HG02759 (cell line): ENCODE measurements around the gene C1QTNF4.
"Not testable (repeated sequence)": the region's sequence is repeated elsewhere in the genome, so short reads cannot be mapped to it uniquely, and the experiment has no call there.

ENCODE experiments used
- ATAC-seq: cut with Tn5 transposase; IDR thresholded peaks from one replicate; pipeline ENCODE4 v1.9.1; 2021; ENCODE audit warnings: mild to moderate bottlenecking, moderate library complexity; ENCODE audit not compliant: unreplicated experiment

The C1QTNF4 gene

DNA sequence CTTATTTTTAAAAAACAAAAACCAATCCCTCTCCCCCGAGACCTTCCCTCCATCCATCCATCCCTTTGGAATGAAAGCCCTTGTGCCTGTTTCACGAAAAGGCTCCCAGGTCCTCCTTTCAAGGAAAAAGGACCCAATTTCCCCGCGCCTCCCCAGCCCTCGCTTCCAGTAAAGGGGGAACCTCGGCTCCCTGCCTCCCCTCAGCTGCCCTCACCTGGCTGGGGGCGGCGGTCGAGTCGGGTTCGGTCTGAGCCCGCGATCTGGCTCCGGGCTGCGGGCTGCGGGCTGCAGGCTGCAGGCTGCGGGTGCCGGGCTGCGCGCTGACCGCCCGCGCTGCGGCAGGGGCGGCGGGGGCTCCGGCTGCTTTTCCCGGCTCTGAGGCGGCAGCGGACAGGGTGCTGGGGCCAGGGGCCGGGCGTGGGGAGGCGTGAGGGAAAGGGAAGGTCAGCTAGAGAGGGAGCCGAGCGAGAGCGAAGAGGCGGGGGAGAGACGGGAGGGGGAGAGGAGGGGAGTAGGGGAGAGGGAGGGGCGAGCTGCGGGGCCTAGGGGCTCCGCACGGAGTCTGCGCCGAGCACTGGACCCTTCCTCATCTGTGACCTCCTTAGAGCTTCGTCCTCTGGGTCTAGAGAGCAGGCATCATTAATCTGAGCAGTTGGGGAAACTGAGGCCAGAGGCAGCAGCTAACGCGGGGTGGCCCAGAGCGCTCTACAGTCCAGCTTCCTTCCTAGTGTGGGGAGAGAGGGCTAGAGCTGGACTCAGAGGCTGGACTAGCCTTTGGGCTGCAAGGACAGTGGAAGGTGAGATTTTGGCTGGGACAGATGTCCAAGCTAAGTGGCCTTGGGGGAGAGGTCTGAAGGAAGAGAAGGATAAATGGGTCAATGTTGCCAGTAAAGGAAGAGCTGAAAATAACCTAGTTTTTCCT, at the start of gene C1QTNF4:
Gene C1QTNF4, minus strand, starts transcription at position 478 of the 922 bp plus-strand sequence. CDS start 3,601 bp downstream, outside the sequence.
- ATAC-seq: no peak

DNA sequence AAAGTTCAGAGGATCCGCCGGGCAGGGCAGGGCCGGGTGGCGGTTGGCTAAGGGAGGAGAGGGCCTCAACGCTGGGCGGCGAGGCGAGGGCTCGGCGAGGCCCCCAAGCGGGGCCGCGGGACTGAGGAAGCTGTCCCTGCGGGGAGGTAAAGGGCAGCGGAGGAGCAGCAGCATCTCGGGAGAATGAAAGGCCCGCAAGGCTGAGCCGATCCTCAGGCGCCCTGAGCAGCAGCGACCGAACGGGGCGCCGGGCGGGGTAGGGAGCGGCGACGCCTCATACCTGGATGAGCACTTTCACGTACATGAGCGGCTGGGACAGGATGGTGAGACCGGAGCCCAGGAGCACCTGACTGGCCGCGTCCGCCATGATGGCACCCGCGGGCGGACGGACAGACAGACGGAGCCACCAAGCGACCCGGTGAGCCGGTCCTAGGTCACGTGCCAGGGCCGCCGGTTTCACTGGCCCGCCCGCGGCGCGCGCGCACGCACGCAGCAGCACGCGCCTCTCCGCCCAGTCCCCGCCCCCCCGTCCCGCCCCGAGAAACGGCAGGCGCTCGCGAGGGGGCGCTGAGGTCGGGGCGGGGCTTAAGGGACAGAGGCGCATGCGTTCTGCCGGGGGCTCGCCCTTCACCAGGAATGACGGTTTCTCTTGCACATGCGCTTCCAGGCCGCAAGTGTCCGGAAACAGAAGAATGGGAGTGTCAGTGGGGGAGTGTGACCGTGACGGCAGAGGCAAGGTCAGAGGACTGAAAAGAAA, 48.1 kb upstream of the C1QTNF4 start, which contains the start of gene MTCH2:
Gene MTCH2, minus strand, starts transcription at position 461 of the 757 bp plus-strand sequence. Its CDS starts 94 bp downstream, at position 367.
- ATAC-seq: peak; percentile 93

DNA sequence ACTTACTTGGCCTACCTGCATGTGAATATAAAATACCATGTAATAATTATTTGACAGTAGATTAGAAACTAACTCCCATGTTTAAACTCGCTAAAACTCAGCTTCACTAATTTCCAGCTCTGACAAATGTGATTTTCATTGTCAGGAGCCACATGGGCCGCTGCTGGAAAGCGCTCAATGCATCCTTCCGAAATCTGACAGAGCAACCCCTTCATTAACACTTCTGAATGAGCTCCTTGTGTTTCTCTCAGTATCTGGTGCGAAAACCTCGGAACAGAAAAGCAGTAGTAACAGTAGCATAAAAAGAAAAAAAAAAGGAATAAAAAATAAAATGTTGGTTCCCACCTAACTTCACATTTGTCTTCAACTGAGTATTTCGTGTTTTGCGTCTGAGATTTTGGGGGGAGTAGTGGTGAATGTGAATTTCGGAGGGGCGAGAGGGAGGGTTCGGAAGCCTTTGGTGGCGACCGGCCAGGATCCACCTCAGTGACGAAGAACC, 47.4 kb upstream of the C1QTNF4 start:
- no peak for ATAC-seq

DNA sequence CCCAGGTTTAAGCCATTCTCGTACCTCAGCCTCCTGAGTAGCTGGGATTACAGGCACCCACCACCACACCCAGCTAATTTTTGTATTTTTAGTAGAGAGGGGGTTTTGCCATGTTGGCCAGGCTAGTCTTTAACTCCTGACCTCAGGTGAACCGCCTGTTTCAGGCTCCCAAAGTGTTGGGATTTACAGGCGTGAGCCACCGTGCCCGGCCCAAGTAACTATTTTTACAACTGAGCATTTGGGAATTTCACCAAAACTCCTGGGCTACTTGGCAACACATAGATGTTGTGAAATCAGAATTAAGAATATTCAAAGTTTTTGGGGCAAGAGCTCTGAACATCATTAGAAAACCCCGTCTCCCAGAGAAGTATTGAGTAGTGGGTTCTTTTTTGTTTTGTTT, 46.3 kb upstream of the C1QTNF4 start:
- ATAC-seq: not testable (repeated sequence)

DNA sequence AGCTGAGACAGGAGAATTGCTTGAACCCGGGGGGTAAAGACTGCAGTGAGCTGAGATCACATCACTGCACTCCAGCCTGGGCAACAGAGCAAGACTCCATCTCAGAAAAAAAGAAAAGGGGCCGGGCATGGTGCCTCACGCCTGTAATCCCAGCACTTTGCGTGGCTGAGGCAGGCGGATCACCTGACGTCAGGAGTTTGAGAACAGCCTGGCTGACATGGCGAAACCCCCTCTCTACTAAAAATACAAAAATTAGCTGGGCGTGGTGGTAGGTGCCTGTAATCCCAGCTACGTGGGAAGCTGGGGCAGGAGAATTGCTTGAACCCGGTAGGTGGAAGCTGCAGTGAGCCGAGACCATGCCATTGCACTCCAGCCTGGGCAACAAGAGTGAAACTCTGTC, 42.1 kb upstream of the C1QTNF4 start:
- ATAC-seq: not testable (repeated sequence)

DNA sequence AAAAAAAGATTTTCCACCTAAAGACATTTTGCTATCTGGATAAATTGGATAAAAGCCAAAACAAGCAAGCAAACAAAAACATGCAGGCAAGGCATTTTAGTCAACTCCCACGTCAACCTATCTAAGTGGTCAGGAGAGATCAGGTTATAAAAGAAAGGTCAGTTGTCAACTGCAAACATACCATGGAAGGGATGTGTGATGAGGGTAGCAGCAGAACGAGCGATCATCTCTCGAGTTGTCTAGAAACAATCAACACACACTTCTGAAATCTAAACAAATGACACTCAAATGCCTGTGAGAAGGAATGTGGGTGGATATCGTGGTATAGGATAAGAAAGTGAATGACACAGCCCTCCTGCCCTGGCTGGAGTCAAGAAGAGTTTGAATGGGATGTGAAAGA, 37.3 kb upstream of the C1QTNF4 start:
- no peak for ATAC-seq

DNA sequence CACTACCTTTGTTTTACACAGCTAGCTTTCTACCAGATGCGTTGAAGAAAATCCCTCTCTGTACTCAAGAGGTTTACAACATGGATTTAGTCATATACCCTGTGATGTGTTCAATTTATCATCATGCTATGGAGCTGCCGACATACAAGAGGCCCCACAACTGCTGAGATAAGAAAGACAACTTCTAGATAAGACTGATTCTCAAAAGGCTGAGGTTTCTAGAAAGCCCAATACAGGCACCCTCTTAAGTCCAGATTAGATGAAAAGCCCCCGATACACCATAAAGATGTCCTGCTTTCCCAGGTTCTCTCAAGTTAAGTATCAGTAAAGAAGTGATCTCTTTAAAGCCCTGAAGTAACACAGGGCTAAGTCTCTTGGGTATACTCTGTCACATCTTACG, 33.8 kb upstream of the C1QTNF4 start:
- ATAC-seq: no peak

DNA sequence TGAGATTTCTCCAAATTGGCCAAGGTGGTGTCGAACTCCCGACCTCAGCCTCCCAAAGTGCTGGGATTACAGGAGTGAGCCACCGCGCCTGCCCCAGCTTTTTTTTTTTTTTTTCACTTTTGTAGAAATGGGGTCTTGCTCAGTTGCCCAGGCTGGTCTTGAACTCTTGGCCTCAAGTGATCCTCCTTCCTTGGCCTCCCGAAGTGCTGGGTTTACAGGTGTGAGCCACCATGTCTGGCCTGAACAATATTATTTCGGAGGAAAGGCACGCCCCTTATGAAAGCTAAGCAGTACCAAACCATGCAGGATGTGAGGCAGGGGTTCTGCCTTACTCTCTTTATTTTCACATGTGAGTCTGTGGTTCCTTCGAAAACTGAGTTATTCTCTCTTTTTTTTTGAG, 32.0 kb upstream of the C1QTNF4 start:
- no peak for ATAC-seq

DNA sequence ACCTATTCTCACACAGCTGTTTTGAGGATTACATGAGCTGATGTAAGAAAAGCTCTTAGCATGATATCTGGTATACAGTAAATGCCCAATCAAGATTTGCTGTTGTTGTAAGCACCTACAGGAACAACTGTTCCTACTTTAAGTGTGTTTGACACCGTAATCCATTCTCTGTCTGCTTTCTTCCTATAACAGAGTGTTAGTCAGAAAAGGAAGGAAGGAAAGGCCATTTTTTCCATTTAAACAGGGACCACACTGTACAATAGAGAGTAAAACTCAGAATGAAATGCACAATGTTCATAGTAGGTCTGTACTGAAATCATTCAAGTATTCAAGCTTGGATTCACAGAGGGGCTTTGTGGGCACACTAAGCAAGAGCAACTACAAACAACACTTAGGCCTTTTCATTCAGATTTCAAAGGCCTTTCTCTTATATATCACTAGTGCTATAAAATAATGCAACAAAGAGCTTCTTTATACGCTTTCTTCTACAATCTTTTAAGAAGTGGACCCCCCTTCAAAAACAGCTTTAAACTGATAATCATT, 26.7 kb upstream of the C1QTNF4 start:
- ATAC-seq: no peak

DNA sequence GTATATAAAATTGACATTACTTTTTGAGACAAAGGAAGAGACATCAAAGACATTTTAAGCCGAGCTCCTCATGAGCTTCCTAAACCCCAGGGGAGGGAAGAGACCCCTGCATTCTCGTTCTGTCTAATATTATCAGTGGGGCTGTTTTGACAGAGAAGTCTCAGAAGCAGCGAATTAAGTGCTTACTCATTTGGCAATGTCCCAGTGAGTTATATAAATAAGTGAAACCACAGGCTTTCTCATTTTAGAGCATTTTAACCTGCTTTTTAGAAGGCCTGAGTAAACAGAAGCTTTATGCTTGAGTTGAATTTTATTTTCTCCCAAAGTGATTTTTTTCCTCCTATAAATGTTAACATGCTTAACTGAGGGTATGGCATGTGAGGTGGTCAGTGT, 23.2 kb upstream of the C1QTNF4 start:
- ATAC-seq: no peak

DNA sequence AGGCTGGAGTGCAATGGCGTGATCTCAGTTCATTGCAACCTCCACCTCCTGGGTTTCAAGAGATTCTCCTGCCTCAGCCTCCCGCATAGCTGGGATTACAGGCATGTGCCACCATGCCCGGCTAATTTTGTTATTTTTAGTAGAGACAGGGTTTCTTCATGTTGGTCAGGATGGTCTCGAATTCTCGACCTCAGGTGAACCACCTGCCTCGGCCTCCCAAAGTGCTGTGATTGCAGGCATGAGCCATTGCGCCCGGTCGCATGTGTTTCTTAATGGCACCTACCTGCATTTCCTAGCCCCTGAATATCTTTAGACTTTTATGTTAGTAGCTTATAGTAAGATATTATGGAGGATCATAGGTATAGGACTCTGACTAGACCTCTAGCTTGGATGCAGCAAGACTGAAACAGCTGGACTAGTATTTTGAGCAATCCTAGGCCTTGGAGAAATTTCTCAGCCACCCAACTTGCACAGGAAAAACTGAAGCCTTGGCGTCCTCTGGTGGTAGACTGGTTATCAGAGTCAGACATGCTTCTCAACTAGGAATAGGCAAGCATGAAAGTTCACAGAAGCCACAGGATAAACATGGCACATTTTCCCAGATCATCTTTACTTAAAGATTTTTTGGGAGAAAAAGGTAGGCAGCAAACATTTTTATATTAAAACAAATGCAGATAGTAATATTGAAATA, 22.7 kb upstream of the C1QTNF4 start:
- ATAC-seq: no peak

DNA sequence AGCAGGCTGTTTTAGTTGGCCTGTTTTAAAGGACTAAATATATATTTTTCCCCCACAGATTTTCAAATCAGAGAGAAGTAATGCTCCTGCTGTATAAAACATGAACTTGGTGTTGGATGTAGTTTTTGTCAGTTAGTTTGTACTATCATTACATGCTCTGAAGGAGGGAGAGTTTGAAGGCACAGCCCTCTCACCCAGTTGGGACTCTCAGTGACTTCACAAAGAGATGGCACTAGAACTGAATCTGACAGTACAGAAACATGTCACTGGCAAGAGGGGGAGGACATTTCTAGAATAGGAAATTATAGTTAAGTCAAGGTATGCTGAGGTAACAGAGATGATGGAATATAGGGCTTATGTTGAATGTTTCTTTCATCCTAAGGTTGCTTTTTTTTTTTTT, 21.0 kb upstream of the C1QTNF4 start:
- ATAC-seq: no peak

DNA sequence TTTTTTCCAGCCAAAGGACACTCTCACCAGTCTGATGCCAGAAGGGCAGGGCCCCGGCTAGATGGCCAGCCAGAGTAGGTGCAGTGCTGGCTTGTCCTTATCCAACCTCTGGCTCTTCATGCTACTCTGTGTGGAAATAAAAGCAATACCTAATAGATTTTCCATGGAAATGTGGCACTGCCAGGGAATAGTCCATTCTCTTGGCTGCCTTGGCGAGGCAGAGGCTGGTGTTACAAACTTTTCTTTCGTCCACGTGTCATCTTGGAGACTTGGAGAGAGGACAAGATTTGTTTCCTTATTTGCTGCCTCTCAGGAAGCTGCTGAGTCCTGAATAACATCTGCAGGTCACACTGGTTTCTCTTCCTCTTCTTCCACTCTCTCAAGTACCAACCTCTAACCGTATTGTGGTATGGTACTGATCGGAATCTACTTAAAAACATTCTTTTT, 17.2 kb upstream of the C1QTNF4 start:
- ATAC-seq: peak; percentile 85

DNA sequence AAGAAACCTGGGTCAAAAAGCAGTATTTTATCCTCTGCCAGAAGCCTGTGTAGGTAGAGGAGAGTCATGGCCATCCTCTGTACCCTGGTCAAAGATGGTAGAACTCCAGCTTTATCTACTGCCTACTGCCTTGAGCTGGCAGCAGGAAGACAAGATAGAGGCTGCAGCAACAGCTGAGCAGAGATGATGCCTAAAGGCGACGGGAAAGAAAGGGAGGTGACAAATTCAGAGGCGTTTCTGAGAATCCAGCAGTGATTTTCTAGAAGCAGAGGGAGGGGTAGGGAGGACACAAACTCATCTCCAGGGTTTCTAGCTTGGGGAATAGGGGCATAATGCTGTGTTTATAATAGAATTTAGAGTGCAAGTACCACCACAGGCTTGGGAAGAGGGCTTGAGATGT, 15.5 kb upstream of the C1QTNF4 start:
- ATAC-seq: no peak

DNA sequence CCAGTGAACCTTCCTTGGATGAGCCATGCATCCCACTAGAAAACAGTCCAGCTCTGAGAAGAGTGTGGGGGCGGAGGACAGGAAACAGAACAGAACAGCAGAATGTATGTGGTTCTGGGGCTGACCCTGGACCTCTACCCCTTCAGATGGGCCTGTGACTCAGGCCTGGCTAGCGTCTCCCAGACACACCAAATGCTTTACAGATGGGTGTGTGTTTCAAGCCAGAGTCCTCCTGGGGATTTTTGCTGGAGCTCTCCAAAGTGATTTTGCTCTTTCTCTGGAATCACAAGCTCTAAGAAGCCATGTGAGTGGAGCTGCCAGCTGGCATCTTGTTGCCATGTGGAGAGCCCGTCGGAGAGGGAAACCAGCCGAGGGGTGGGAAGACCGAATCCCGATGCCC, 13.2 kb upstream of the C1QTNF4 start:
- no peak for ATAC-seq

DNA sequence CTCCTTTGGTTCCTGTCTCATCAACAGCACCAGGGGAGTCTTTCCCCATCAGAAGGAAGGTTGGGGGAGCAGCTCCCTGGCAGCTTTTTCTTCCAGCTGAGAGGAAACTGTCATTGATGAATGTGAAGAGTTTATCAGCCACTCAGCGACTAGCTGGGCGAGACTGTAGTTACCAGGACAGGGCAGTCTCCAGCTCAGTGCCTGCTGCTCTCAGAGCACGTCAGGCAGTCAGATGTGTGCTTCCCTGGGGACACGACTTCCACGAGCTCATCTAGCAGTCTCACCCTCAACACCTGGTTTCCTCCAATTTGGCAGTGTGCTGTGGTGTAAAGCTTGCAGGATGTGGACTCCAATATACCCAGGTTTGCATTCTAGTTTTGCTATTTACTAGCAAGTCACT, 12.5 kb upstream of the C1QTNF4 start:
- no peak for ATAC-seq

DNA sequence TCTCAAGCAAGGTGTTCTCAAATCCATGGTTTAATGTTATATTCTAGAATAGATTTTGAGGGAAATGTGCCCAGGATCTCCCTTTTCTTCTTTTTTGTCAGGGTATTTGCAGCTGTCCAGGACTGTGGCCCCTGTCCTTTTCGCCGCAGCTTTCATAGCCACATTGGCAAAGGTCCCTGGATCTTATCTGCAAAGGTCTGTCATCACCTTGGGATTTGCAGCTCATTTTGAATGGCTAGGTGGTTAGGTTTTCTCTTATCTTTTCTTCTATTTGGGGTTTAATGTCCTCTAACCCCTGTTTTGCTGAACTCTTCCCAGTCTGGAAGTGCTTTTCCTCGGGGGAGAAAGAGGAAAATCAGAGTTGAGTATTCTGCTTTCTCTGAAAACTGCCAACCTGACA, 11.7 kb upstream of the C1QTNF4 start:
- no peak for ATAC-seq

DNA sequence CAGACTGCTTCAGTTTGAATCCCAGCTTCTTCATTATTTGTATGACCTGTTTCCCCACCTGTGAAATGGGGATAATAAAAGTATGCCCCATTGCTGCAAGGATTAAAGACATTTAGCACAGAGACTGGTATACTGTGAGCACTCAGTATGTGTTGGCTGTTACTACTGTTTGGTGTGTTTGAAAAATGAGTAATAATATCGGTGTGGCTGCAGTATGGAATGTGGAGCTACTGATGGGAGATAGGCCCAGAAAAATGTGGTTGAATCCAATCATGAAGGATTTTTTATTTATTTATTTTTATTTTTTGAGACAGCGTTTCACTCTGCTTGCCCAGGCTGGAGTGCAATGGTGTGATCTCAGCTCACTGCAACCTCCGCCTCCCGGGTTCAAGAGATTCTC, 9.1 kb upstream of the C1QTNF4 start:
- no peak for ATAC-seq

DNA sequence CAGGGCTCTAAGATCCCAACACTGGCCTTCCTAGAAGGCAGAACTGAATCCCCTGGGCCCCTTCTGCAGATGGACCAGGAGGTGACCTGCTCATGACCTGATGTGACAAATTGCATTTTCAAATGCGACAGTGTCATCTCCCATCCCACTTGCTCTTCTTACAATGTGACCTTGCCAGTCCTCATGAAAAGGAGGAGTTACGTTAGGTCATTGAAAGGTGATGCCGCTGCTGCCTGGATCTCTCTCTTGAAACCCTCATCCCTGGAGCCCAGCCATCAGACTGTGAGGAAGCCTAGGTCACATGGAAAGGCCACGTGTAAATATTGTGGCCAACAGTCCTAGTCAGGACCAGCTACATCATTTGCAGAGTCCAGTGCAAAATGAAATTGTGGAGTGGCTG, 5.7 kb upstream of the C1QTNF4 start:
- ATAC-seq: no peak

DNA sequence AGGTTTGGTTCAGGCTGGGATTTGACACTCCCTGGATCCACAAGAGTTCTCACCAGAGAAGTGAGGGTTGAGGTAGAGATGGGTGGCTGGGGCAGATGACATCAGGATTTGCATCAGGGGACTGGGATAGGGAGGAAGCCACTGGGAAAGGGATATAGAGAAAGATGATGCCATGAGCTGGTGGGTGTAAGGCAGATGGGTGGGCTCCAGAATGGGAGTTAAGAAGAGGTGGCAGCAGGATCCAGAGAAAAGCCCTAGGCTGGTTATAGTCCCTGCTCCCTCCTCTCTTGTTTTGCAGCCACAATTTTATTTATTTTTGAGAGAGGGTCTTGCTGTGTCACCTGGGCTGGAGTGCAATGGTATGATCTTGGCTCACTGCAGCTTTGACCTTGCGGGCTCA, 1.8 kb upstream of the C1QTNF4 start:
- ATAC-seq: no peak

DNA sequence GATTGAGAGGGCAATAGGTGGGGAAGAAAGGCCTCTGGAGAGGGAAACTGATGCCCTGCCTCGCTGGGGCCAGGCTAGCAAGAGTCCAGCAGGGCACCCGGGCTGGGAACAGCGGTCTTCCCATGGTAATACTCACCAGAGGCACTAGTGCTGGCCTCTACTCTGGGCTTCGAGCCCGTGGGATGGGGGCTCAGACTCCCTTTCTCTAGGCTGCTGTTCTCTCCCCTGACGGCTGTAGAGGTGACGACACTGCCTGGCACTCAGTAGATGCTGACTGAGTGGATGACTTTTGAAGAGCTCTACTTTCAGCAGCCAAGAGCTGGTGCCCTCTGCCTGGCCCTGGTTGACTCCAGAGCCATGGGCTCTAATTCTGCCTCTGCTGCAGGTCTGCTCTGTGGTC, 818 bp upstream of the C1QTNF4 start:
- ATAC-seq: no peak
